ENCODE results near the gene ST8SIA1.

DNA sequence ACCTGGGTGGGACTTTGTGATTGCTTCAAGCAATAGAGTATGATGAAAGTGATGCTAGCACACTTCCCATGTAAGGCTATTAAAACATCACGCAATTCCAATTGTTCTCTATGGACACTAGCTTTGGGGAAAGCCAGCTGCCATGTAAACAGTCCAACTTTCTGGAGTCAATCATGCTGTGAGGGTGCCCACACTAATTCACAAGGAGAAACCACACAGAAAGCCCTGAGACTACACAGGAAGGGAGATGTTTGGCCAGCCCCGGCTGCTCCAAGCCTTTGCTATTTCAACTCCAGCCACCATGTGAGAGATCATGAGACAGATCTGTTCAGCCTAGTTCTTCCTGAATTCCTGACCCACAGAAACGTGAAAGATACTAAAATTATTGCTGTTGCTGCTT lies 96.3 kb downstream of the ST8SIA1 start:
- TF ChIP-seq GATA3 (IDR thresholded peaks at IDR 0.05; ENCODE audit: low read depth, low read length) (no peak), GATA2 (IDR thresholded peaks at IDR 0.05; ENCODE audit: low read depth, low read length) (no peak)

Measured in SH-SY5Y (cell line).